Mesenteric fat pad (tissue), 1 donor: ENCODE results near the gene TBX20. TPM values are rescaled to one million over a fixed set of nuclear protein-coding genes. Genes with fewer than 3 reads are reported as not detected.
"Not testable (repeated sequence)": the region's sequence is repeated elsewhere in the genome, so short reads cannot be mapped to it uniquely, and the experiment has no call there.

Source experiments
- DNase-seq: peaks from one replicate; pipeline ENCODE4 v3.0.0-alpha.2; 2020; ENCODE audit warnings: low spot score
- total RNA-seq: library from RNA; stranded (reverse); fragmentation: NEBNext Ultra II Directional; extraction: Animal tissue kit (Norgen Biotek cat#: 25700); gene quantifications from one replicate; pipeline ENCODE4 v1.2.1, GENCODE V29; 2021
- donor health status: DM: yes; HTN: yes; CAD: no.

The TBX20 gene
- total RNA-seq, 1 donor from 2014 or later, result 0.16 TPM

- DNase-seq, result not testable (repeated sequence)
Measured at GRCh38 chr7:35222445-35222844, 31.5 kb downstream of the TBX20 start.

GRCh38 chr7:35220176-35220575 is 33.7 kb downstream of the TBX20 start:
- not testable (repeated sequence) for DNase-seq

- DNase-seq, result not testable (repeated sequence)
Measured at GRCh38 chr7:35216033-35216432, 37.9 kb downstream of the TBX20 start.

GRCh38 chr7:35215063-35215462 is 38.8 kb downstream of the TBX20 start:
- not testable (repeated sequence) for DNase-seq

- not testable (repeated sequence) for DNase-seq
Measured at GRCh38 chr7:35206924-35207323, 47.0 kb downstream of the TBX20 start.

- not testable (repeated sequence) for DNase-seq
Measured at GRCh38 chr7:35204850-35205249, 49.0 kb downstream of the TBX20 start.

- not testable (repeated sequence) for DNase-seq
Measured at GRCh38 chr7:35204031-35204430, 49.9 kb downstream of the TBX20 start.

- not testable (repeated sequence) for DNase-seq
Measured at GRCh38 chr7:35202353-35202752, 51.5 kb downstream of the TBX20 start.

- not testable (repeated sequence) for DNase-seq
Measured at GRCh38 chr7:35200170-35200569, 53.7 kb downstream of the TBX20 start.

GRCh38 chr7:35198370-35199140 is 55.3 kb downstream of the TBX20 start:
- not testable (repeated sequence) for DNase-seq

GRCh38 chr7:35191571-35191970 is 62.3 kb downstream of the TBX20 start:
- not testable (repeated sequence) for DNase-seq

GRCh38 chr7:35190146-35190773 is 63.6 kb downstream of the TBX20 start:
- not testable (repeated sequence) for DNase-seq

GRCh38 chr7:35186751-35187150 is 67.1 kb downstream of the TBX20 start:
- not testable (repeated sequence) for DNase-seq

GRCh38 chr7:35185908-35186731 is 67.8 kb downstream of the TBX20 start:
- DNase-seq, result no peak

- not testable (repeated sequence) for DNase-seq
Measured at GRCh38 chr7:35185578-35185907, 68.4 kb downstream of the TBX20 start.

- DNase-seq, result not testable (repeated sequence)
Measured at GRCh38 chr7:35184961-35185360, 68.9 kb downstream of the TBX20 start.

GRCh38 chr7:35183873-35184503 is 69.9 kb downstream of the TBX20 start:
- not testable (repeated sequence) for DNase-seq

- not testable (repeated sequence) for DNase-seq
Measured at GRCh38 chr7:35180665-35181064, 73.2 kb downstream of the TBX20 start.

- not testable (repeated sequence) for DNase-seq
Measured at GRCh38 chr7:35173176-35173575, 80.7 kb downstream of the TBX20 start.

- DNase-seq, result not testable (repeated sequence)
Measured at GRCh38 chr7:35172131-35172530, 81.8 kb downstream of the TBX20 start.

- not testable (repeated sequence) for DNase-seq
Measured at GRCh38 chr7:35167658-35168057, 86.2 kb downstream of the TBX20 start.
